Skeletal muscle satellite cell (primary cell): ENCODE results near the gene RBM18.

ENCODE experiments used
- H3K27me3 ChIP-seq: 2 replicates; pipeline ENCODE4 v1.7.0; 2013; ENCODE audit warnings: low read length; ENCODE audit not compliant: control insufficient read depth, insufficient read depth
- H3K36me3 ChIP-seq: 2 replicates; pipeline ENCODE4 v1.7.0; 2013; ENCODE audit warnings: mild to moderate bottlenecking, control low read depth, low read length; ENCODE audit not compliant: insufficient read depth
- H3K4me1 ChIP-seq: 2 replicates; pipeline ENCODE4 v1.7.0; 2013; ENCODE audit warnings: low read length; ENCODE audit not compliant: control insufficient read depth, insufficient read depth
- H3K4me2 ChIP-seq: 2 replicates; pipeline ENCODE4 v1.7.0; 2013; ENCODE audit warnings: mild to moderate bottlenecking, low read length
- H3K4me3 ChIP-seq: 2 replicates; pipeline ENCODE4 v1.7.0; 2013; ENCODE audit warnings: low read length
- H3K9ac ChIP-seq: 2 replicates; pipeline ENCODE4 v1.7.0; 2013; ENCODE audit warnings: mild to moderate bottlenecking, low read depth, low read length, moderate library complexity
- H3K9me3 ChIP-seq: replicated peaks from 2 replicates; pipeline ENCODE4 v1.7.0; 2013; ENCODE audit warnings: mild to moderate bottlenecking, control low read depth, low read length

The RBM18 gene

DNA sequence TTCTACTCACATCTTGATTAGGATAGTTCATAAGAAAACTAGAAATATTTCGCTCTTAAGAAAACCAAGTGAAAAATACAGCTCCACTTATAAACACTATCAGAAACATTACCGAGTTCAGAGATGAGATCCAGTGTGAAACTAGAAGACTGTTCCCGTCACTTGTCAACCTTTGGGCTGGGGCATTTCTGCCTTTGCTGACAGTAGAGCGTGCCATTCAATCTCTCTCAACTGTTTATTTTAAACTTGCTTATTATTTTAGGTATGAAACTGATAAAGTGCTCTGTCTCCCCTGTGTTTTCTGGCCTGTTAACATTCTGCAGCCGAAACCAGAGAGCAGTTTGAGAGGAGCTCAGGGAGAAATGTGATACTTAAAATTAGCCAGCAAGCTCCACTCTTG is 16.7 kb upstream of the RBM18 start:
- no peaks in the 10 kb centered on the region for H3K9me3 ChIP-seq
- H3K4me1 ChIP-seq = no peaks in the 10 kb centered on the region
- no peak overlapping the region for H3K9ac ChIP-seq
- no peaks in the 10 kb centered on the region for H3K27me3 ChIP-seq
- H3K4me2 ChIP-seq = no peak overlapping the region
- no peak overlapping the region for H3K4me3 ChIP-seq
- peaks cover 40% of the 10 kb centered on the region for H3K36me3 ChIP-seq

DNA sequence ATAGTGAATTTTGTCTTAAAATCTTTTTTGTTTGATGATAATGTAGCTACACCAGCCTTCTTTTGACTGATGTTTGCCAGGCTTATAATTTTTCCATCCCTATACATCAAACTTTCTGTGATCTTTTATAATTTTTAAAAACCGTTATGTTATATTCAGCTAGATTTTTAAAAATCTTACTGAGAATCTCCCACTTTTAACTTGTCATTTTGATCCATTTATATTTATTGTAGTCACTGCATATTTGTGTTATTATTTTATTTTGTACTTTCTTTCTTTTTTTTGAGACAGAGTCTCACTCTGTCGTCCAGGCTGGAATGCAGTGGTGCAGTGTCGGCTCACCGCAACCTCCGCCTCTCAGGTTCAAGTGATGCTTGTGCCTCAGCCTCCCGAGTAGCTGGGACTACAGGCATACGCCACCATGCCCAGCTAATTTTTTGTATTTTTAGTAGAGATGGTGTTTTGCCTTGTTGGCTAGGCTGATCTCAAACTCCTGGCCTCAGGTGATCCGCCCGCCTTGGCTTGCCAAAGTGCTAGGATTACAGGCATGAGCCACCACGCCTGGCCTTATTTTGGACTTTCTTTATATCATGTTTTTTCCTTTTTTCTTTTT is 12.8 kb upstream of the RBM18 start:
- Histone ChIP-seq H3K4me3 (no peak overlapping the region), H3K4me1 (no peaks in the 10 kb centered on the region), H3K4me2 (no peak overlapping the region), H3K9ac (no peak overlapping the region), H3K9me3 (no peaks in the 10 kb centered on the region), H3K27me3 (no peaks in the 10 kb centered on the region), H3K36me3 (peaks cover 30% of the 10 kb centered on the region)

DNA sequence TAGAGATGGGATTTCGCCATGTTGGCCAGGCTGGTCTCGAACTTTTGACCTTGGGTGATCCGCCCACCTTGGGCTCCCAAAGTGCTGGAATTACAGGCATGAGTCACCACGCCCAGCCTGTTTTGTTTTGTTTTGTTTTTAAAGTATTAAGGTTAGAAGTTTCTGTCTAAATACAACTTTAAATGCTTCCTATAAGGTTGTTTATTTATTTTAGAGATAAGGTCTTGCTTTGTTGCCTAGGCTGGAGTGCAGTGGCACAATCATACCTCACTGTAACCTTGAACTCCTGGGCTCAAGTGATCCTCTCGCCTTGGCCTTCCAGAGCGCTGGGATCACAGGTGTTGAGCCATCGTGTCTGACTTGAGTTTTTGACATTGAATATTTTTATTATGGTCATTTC is 11.5 kb upstream of the RBM18 start:
- Histone ChIP-seq H3K36me3 (peaks cover 25% of the 10 kb centered on the region), H3K4me1 (no peaks in the 10 kb centered on the region), H3K9me3 (no peaks in the 10 kb centered on the region), H3K27me3 (no peaks in the 10 kb centered on the region), H3K4me2 (no peak overlapping the region), H3K9ac (no peak overlapping the region), H3K4me3 (no peak overlapping the region)

DNA sequence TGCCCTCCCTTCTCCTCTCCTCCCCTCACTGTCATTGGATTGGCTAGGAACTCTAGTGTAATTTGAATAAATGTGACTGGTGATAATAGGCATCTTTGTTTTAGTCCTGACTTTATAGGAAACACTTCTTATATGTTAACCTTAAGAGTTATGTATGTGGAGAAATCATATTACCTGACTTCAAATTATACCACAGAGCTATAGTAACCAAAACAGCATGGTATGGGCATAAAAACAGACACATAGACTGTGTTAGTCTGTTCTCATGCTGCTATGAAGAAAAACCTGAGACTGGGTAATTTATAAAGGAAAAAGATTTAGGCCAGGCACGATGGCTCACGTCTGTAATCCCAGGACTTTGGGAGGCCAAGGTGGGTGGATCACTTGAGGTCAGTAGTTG is 9.4 kb upstream of the RBM18 start:
- H3K9me3 ChIP-seq = no peaks in the 10 kb centered on the region
- no peak overlapping the region for H3K9ac ChIP-seq
- no peak overlapping the region for H3K4me2 ChIP-seq
- no peak overlapping the region for H3K4me3 ChIP-seq
- H3K36me3 ChIP-seq = peaks cover 19% of the 10 kb centered on the region
- H3K27me3 ChIP-seq = no peaks in the 10 kb centered on the region
- no peaks in the 10 kb centered on the region for H3K4me1 ChIP-seq

DNA sequence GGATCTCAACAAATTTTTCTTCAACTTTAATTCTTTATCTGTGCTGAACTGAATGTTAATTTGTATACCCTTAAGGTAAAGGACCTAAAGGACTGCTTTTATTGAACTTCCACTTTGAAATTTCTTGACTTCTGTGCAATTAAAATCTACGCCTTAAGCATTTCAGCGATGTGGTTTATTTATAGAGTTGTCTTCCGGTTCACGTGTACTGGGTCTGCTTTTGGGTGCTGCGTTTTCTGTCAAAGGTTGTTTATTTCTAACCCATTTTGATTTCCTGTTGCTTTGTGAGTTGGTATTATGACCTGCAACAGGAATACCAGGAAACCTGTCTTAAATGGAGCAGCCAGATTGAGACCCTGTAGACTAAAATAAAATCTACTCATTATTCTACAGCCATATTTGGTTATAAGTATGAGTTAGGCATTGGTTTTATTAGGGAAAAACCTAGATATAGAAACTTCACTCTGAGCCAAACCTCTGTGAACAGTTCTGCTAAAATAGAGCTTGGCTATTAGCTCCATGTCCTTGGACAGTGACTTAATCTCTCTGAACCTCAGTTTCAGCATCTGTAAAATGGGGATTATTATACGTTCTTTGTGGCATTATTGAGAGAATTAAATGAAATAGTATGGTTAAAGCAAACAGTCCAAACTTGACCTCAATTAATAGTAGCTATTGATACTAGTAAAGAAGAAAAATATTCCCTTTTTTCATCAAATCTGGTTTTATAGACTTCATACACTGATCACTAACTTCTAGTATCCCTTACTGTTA is 3.6 kb upstream of the RBM18 start:
- H3K9me3 ChIP-seq = no peaks in the 10 kb centered on the region
- H3K4me2 ChIP-seq = no peak overlapping the region
- no peak overlapping the region for H3K4me3 ChIP-seq
- no peaks in the 10 kb centered on the region for H3K27me3 ChIP-seq
- H3K4me1 ChIP-seq = peaks cover 13% of the 10 kb centered on the region
- no peak overlapping the region for H3K9ac ChIP-seq
- peaks cover 9% of the 10 kb centered on the region for H3K36me3 ChIP-seq

DNA sequence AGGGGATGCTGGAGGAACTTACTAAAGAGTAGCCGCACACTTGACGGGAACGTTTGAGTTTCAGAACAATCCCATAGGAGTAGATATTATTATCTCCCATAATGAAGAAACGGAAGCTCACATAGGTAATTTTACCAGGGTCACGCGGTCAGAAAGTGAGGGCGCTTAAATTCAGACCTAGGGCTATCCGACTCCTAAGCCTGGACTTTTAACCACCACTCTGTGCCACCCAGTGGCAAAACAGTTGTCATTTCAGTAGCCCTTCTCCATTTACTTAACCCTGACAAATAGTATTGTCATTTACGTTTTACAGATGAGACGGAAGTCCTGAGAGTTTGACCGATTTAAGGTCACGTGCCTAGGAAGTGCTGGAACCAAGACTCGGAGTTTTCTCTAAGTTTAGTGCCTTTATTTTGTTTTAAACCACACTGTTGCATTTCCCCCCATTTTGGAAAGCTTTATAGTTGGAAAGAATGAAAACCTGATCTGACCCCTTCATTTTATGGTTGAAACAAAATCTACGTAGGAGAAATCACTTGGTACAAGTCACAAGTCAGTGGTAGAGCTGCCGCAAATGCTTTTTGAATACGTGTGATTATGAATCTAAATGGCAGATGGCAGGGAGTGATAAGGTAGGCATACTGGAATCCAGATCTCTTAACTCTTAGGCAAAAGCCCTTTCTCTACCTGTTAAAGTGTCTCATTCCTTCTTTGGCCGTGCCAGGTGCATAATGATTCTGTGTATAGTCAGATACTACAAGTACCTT is 692 bp upstream of the RBM18 start:
- Histone ChIP-seq H3K27me3 (no peaks in the 10 kb centered on the region), H3K4me1 (peaks cover 20% of the 10 kb centered on the region), H3K9me3 (no peaks in the 10 kb centered on the region), H3K4me3 (peak overlapping the region; percentile 97), H3K36me3 (peaks cover 9% of the 10 kb centered on the region), H3K4me2 (peak overlapping the region; percentile 88), H3K9ac (peak overlapping the region; percentile 97)

DNA sequence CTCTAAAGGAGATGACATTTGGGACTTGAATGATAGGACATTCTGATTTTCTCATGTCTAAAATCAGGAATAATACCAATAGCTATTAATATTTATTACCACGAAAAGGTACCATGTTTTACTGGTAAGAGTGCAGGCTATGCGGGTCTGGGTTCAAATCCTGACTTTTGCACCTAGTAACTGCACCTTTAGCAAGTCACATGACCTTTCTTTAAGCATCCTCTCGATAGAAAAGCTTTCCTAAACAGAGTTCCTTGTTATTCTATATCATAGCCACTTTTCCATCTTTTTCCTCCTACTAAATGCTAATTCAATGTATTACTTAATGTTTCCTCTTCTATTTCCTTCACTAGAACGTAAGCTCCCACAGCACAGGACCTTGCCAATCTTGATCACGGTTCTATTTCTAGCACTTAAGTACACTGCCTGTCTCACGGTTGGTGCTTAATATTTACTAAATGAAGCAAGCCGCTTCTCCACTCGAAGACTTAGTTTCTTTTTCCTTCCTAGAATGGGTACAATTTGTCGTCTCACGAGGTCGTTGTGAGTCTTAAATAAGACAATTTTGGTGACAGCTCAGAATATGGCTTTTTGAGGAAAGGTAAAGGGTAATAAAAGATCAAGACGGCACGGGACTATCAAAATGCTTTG is 816 bp downstream of the RBM18 start:
- peaks cover 21% of the 10 kb centered on the region for H3K36me3 ChIP-seq
- H3K9me3 ChIP-seq = no peaks in the 10 kb centered on the region
- H3K27me3 ChIP-seq = no peaks in the 10 kb centered on the region
- peak overlapping the region; percentile 97 for H3K4me3 ChIP-seq
- H3K4me2 ChIP-seq = peak overlapping the region; percentile 88
- peak overlapping the region; percentile 97 for H3K9ac ChIP-seq
- peaks cover 20% of the 10 kb centered on the region for H3K4me1 ChIP-seq

DNA sequence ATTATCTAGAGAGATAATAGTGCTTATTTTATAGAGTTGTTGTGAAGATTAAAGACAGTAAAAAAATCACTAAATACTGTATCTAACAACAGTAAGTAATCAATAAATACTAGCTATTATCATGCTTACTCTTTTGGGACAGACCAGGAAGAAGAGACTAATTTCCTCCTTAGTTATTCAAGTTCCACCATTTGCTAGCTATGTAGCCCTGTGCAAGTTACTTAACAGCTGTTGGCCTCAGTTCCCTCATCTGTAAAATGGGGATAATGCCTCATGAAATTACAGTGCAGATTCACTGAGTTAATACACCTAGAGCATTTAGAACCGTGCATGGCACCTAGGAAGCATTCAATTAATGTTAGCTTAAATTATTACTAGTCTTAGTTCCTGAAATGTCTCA is 2.6 kb downstream of the RBM18 start:
- Histone ChIP-seq H3K27me3 (no peaks in the 10 kb centered on the region), H3K9me3 (no peaks in the 10 kb centered on the region), H3K4me3 (no peak overlapping the region), H3K36me3 (peaks cover 26% of the 10 kb centered on the region), H3K4me1 (peaks cover 20% of the 10 kb centered on the region), H3K9ac (no peak overlapping the region), H3K4me2 (no peak overlapping the region)

DNA sequence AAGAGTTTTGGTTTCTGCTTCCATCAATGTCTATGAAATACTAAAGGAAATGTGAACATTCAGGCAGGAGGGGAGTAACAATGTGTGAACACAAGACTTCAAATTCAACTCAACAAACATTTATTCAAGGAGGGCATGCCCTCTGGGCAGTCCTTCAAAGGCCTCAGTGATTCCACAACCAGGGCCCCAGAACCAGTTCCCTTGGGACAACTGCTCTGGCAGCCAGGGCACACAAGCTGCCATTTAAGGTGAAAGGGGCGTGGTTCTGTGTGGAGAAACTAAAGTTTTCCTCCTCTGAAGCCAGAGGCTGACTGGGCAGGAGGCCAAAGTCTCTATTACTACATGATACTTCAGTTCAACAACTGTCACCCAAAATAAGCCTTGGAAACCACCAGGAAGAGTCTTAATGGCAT is 3.2 kb downstream of the RBM18 start:
- H3K9me3 ChIP-seq = no peaks in the 10 kb centered on the region
- H3K4me2 ChIP-seq = peak overlapping the region; percentile 1
- no peak overlapping the region for H3K4me3 ChIP-seq
- no peak overlapping the region for H3K9ac ChIP-seq
- H3K36me3 ChIP-seq = peaks cover 26% of the 10 kb centered on the region
- H3K27me3 ChIP-seq = no peaks in the 10 kb centered on the region
- H3K4me1 ChIP-seq = peaks cover 20% of the 10 kb centered on the region

DNA sequence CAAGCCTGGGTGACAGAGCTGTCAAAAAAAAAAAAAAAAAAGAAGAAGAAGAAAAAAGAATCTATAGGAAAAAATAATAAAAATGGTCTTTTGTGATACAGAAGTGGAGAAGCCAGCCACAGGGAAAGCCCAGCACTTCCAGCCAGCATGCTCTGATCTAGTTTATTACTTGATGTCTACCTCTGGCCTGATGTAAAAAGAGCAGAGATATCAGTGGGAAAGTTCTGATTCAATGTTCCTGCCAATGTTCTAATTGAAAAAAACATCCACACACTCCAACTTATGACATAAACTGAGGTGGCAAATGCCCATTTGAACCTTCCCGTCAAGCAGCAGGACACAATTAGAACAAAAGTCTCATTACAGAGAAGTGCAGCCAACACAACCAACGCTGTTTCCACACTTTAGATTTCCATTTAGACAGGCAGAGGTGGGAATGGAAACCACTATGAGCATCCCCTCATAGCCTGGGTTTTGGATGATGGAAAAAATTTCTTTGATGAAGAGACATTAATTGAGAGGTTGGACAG is 5.7 kb downstream of the RBM18 start:
- Histone ChIP-seq H3K9me3 (no peaks in the 10 kb centered on the region), H3K27me3 (no peaks in the 10 kb centered on the region), H3K36me3 (peaks cover 35% of the 10 kb centered on the region), H3K4me1 (peaks cover 14% of the 10 kb centered on the region), H3K4me2 (no peak overlapping the region), H3K4me3 (no peak overlapping the region), H3K9ac (no peak overlapping the region)

DNA sequence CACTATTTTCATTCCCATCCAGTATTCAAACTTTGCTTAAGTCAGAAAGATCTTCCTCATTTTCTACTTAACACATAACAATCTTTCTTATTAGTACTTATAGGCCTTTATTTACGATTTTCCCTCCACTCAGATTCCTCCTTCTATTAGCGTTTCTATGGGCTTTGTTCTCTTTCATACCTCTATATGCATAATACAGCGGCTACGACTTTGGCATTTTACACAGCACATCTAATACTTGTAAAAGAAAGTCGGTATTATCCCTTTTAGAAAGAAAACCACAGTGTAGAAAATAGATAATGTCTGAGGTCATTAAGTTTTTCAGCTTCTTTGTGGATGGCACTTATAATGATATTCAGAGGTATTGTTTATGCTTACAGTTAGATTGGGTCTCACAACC is 8.4 kb downstream of the RBM18 start:
- no peak overlapping the region for H3K9ac ChIP-seq
- no peaks in the 10 kb centered on the region for H3K9me3 ChIP-seq
- no peak overlapping the region for H3K4me3 ChIP-seq
- no peak overlapping the region for H3K4me2 ChIP-seq
- H3K36me3 ChIP-seq = peaks cover 51% of the 10 kb centered on the region
- H3K27me3 ChIP-seq = no peaks in the 10 kb centered on the region
- no peaks in the 10 kb centered on the region for H3K4me1 ChIP-seq
